Endodermal cell (in vitro differentiated cells): Measurements from ENCODE around the gene ZNF292. TPM values are rescaled to one million over a fixed set of nuclear protein-coding genes. Genes with fewer than 3 reads are reported as not detected.

Source experiments
- total RNA-seq, 2 donors: library from RNA; stranded (reverse); fragmentation: NEBNext Ultra II Directional in 1 of 2; extraction: Animal tissue kit (Norgen Biotek cat#: 25700) in 1 of 2; gene quantifications; 2 replicates in 1 of 2; 3 replicates in 1 of 2; pipeline ENCODE4 v1.2.1, GENCODE V29; 2021

Gene ZNF292
- total RNA-seq, 2 donors from 2014 or later, result 45.9 to 50.2 TPM

Other genes with a start within 250 kb of the ZNF292 start
- 1 to 10 TPM; 1.3 to 3.6 TPM for gene HTR1E, start 218.0 kb upstream of the ZNF292 start, total RNA-seq
- gene CGA, start 60.5 kb upstream of the ZNF292 start, total RNA-seq, result not detected
- gene SMIM8, start 167.0 kb downstream of the ZNF292 start, total RNA-seq, result 10 to 100 TPM; 11.6 to 13.3 TPM
- 1 to 10 TPM in 1 of 2 donors, not detected in 1; 1.1 TPM for gene GJB7, start 173.7 kb downstream of the ZNF292 start, total RNA-seq
- gene C6orf163, start 189.2 kb downstream of the ZNF292 start, total RNA-seq, result 1 to 10 TPM; 4.5 to 5.2 TPM